GM21825 (cell line): ENCODE data around the gene RHPN2.

Experiments used
- ATAC-seq: cut with Tn5 transposase; IDR thresholded peaks from one replicate; pipeline ENCODE4 v1.9.1; 2021; ENCODE audit warnings: mild to moderate bottlenecking, moderate library complexity; ENCODE audit not compliant: unreplicated experiment

The RHPN2 gene

GRCh38 chr19:33064792-33065550, at the start of gene RHPN2:
RHPN2 (minus strand) TSS chr19:33064888; CDS start chr19:33064852, 36 bp downstream.
- peak; percentile 70 for ATAC-seq

- no peak for ATAC-seq
Measured at GRCh38 chr19:33114312-33114711, 49.6 kb upstream of the RHPN2 start.

- no peak for ATAC-seq
Measured at GRCh38 chr19:33111587-33111986, 46.9 kb upstream of the RHPN2 start.

GRCh38 chr19:33110137-33110910, 45.6 kb upstream of the RHPN2 start:
- no peak for ATAC-seq

GRCh38 chr19:33108161-33108560, 43.5 kb upstream of the RHPN2 start:
- no peak for ATAC-seq

GRCh38 chr19:33102893-33103292, 38.2 kb upstream of the RHPN2 start:
- ATAC-seq = no peak

- ATAC-seq = no peak
Measured at GRCh38 chr19:33100894-33101644, 36.4 kb upstream of the RHPN2 start.

GRCh38 chr19:33098055-33098534, 33.4 kb upstream of the RHPN2 start:
- ATAC-seq = no peak

GRCh38 chr19:33096005-33096404, 31.3 kb upstream of the RHPN2 start:
- no peak for ATAC-seq

GRCh38 chr19:33094436-33095067, 29.9 kb upstream of the RHPN2 start:
- no peak for ATAC-seq

- no peak for ATAC-seq
Measured at GRCh38 chr19:33093420-33094210, 28.9 kb upstream of the RHPN2 start.

- ATAC-seq = no peak
Measured at GRCh38 chr19:33090179-33090578, 25.5 kb upstream of the RHPN2 start.

- no peak for ATAC-seq
Measured at GRCh38 chr19:33089010-33089409, 24.3 kb upstream of the RHPN2 start.

- no peak for ATAC-seq
Measured at GRCh38 chr19:33086955-33087354, 22.3 kb upstream of the RHPN2 start.

GRCh38 chr19:33085570-33086128, 21.0 kb upstream of the RHPN2 start:
- no peak for ATAC-seq

GRCh38 chr19:33080761-33081681, 16.3 kb upstream of the RHPN2 start, which contains the start of gene GPATCH1:
GPATCH1 (plus strand) TSS chr19:33081181; CDS start chr19:33081194, 13 bp downstream.
- peak; percentile 81 for ATAC-seq

- ATAC-seq = no peak
Measured at GRCh38 chr19:33075519-33075918, 10.8 kb upstream of the RHPN2 start.

- no peak for ATAC-seq
Measured at GRCh38 chr19:33071887-33072286, 7.2 kb upstream of the RHPN2 start.

- no peak for ATAC-seq
Measured at GRCh38 chr19:33067121-33067520, 2.4 kb upstream of the RHPN2 start.
